ENCODE data around the gene ZC3H4. TPM values are rescaled to one million over a fixed set of nuclear protein-coding genes. Genes with fewer than 3 reads are reported as not detected.
"Not testable (repeated sequence)": the region's sequence is repeated elsewhere in the genome, so short reads cannot be mapped to it uniquely, and the experiment has no call there.

ZC3H4 gene
- total RNA-seq, 1 donor from 2014 or later: 11.4 TPM

GRCh38 chr19:47093254-47093653, 20.3 kb downstream of the ZC3H4 start:
- no peak for FAIRE-seq
- DNase-seq (ENCODE audit: low spot score in 2 of 2): no peak

- DNase-seq (ENCODE audit: low spot score in 2 of 2) (no peak), FAIRE-seq (no peak)
Observed at GRCh38 chr19:47089767-47090350, 23.7 kb downstream of the ZC3H4 start.

GRCh38 chr19:47086280-47086679, 27.3 kb downstream of the ZC3H4 start:
- FAIRE-seq (no peak), DNase-seq (ENCODE audit: low spot score in 2 of 2) (no peak)

- FAIRE-seq (no peak), DNase-seq (ENCODE audit: low spot score in 2 of 2) (no peak)
Observed at GRCh38 chr19:47084879-47085439, 28.6 kb downstream of the ZC3H4 start.

- FAIRE-seq: no peak
Observed at GRCh38 chr19:47082493-47082892, 31.1 kb downstream of the ZC3H4 start.

GRCh38 chr19:47081095-47081494, 32.5 kb downstream of the ZC3H4 start:
- DNase-seq (ENCODE audit: low spot score in 2 of 2): no peak
- FAIRE-seq: no peak

More at GRCh38 chr19:47082493-47082892, 31.1 kb downstream of the ZC3H4 start:
- DNase-seq (ENCODE audit: low spot score in 2 of 2): no peak

- not testable (repeated sequence) for FAIRE-seq; DNase-seq (ENCODE audit: low spot score in 2 of 2)
Observed at GRCh38 chr19:47078351-47078750, 35.2 kb downstream of the ZC3H4 start.

GRCh38 chr19:47075941-47076340, 37.6 kb downstream of the ZC3H4 start:
- DNase-seq (ENCODE audit: low spot score in 2 of 2): no peak
- no peak for FAIRE-seq

- FAIRE-seq (no peak), DNase-seq (ENCODE audit: low spot score in 2 of 2) (no peak)
Observed at GRCh38 chr19:47075179-47075810, 38.3 kb downstream of the ZC3H4 start.

GRCh38 chr19:47074621-47075020, 39.0 kb downstream of the ZC3H4 start:
- FAIRE-seq (no peak), DNase-seq (ENCODE audit: low spot score in 2 of 2) (no peak)

- no peak for DNase-seq (ENCODE audit: low spot score in 2 of 2)
- FAIRE-seq: no peak
Observed at GRCh38 chr19:47073574-47073973, 40.0 kb downstream of the ZC3H4 start.

GRCh38 chr19:47072323-47072722, 41.3 kb downstream of the ZC3H4 start:
- FAIRE-seq (no peak), DNase-seq (ENCODE audit: low spot score in 2 of 2) (no peak)

- DNase-seq (ENCODE audit: low spot score in 2 of 2): no peak
- no peak for FAIRE-seq
Observed at GRCh38 chr19:47071731-47072130, 41.8 kb downstream of the ZC3H4 start.

- DNase-seq (ENCODE audit: low spot score in 2 of 2) (no peak), FAIRE-seq (no peak)
Observed at GRCh38 chr19:47070756-47071155, 42.8 kb downstream of the ZC3H4 start.

GRCh38 chr19:47069795-47070194, 43.8 kb downstream of the ZC3H4 start:
- FAIRE-seq (no peak), DNase-seq (ENCODE audit: low spot score in 2 of 2) (no peak)

- DNase-seq (ENCODE audit: low spot score in 2 of 2): no peak
- no peak for FAIRE-seq
Observed at GRCh38 chr19:47068876-47069406, 44.6 kb downstream of the ZC3H4 start.

- FAIRE-seq (no peak), DNase-seq (ENCODE audit: low spot score in 2 of 2) (no peak)
Observed at GRCh38 chr19:47068246-47068645, 45.3 kb downstream of the ZC3H4 start.

- DNase-seq (ENCODE audit: low spot score in 2 of 2) (no peak), FAIRE-seq (no peak)
Observed at GRCh38 chr19:47067215-47067847, 46.2 kb downstream of the ZC3H4 start.

GRCh38 chr19:47066376-47067214, 47.0 kb downstream of the ZC3H4 start:
- no peak for DNase-seq (ENCODE audit: low spot score in 2 of 2)
- FAIRE-seq: no peak

GRCh38 chr19:47065242-47065641, 48.3 kb downstream of the ZC3H4 start:
- FAIRE-seq (no peak), DNase-seq (ENCODE audit: low spot score in 2 of 2) (no peak)

Measured in frontal cortex (tissue), 4 donors.